GM12878 (cell line): Measurements from ENCODE around the gene TSC22D1. TPM values are rescaled to one million over a fixed set of nuclear protein-coding genes. Genes with fewer than 3 reads are reported as not detected.

Source experiments
- ATAC-seq: fragments of 200-7000 bp; cut with Tn5 transposase; 3 replicates; pipeline ENCODE4 v1.9.1; 2020; ENCODE audit warnings: mild to moderate bottlenecking, moderate library complexity
- BruUV-seq: library from RNA; stranded (reverse); fragments of 400-500 nt; replicated peaks from 2 replicates; lab custom pipeline; 2021; lab: Mats Ljungman, UMichigan
- CTCF ChIA-PET: fragments of 300-600 bp; sonication (Branson Sonifier 250); formaldehyde crosslinking; extraction: SDS; loops from one replicate; lab custom pipeline; 2021; ENCODE audit warnings: inconsistent platforms; lab: Yijun Ruan, JAX
- POLR2A ChIA-PET: fragments of 350-600 bp; formaldehyde crosslinking; extraction: SDS; loops from one replicate; lab custom pipeline; 2021; ENCODE audit warnings: inconsistent platforms; lab: Charles Lee
- RAD21 ChIA-PET: fragments of 300-600 bp; sonication (Branson Sonifier 250); formaldehyde crosslinking; loops from one replicate; lab custom pipeline; 2023; ENCODE audit warnings: antibody characterized with exemption; ENCODE audit not compliant: unreplicated experiment; lab: Charles Lee
- SMC1A ChIA-PET: fragments of 300-600 bp; sonication (Branson Sonifier 250); formaldehyde crosslinking; loops from one replicate; lab custom pipeline; 2023; ENCODE audit not compliant: unreplicated experiment, uncharacterized antibody; lab: Charles Lee
- DNase-seq: peaks from one replicate; pipeline ENCODE4 v3.0.0-alpha.2; 2011; ENCODE audit warnings: low read depth, low spot score
- FAIRE-seq: peaks from 3 replicates; lab custom pipeline; 2011; peaks lifted over from hg19 to GRCh38; lab: Jason Lieb, UNC
- H2AFZ ChIP-seq: 2 replicates; pipeline ENCODE4 v1.6.0; 2011; ENCODE audit warnings: low read depth, low read length, control low read depth; ENCODE audit not compliant: control insufficient read depth
- H3K27ac ChIP-seq: 2 replicates; pipeline ENCODE4 v1.5.1; 2011; ENCODE audit warnings: control low read depth; ENCODE audit not compliant: control insufficient read depth, insufficient read depth
- H3K27me3 ChIP-seq, 2 experiments: replicated peaks in 1 of 2; 2 replicates each; pipeline versions ENCODE4 v1.6.0 to v1.6.1; 2011; ENCODE audit warnings: low read length in 1 of 2; ENCODE audit not compliant: control insufficient read depth in 2 of 2, insufficient read depth in 2 of 2
- H3K36me3 ChIP-seq, 2 experiments: 2 replicates each; pipeline ENCODE4 v1.5.1; 2011; ENCODE audit warnings: low read length in 1 of 2; ENCODE audit not compliant: control insufficient read depth in 2 of 2, insufficient read depth in 2 of 2
- H3K4me1 ChIP-seq: 2 replicates; pipeline ENCODE4 v1.6.1; 2011; ENCODE audit warnings: mild to moderate bottlenecking, low read length, moderate library complexity, mixed read lengths; ENCODE audit not compliant: control insufficient read depth, insufficient read depth
- H3K4me2 ChIP-seq: 2 replicates; pipeline ENCODE4 v1.6.0; 2011; ENCODE audit warnings: control low read depth; ENCODE audit not compliant: control insufficient read depth, insufficient read depth
- H3K4me3 ChIP-seq: fragments of 200-600 bp; sonication (generic); 2 replicates; pipeline ENCODE4 v1.5.1; 2016
- H3K79me2 ChIP-seq: 2 replicates; pipeline ENCODE4 v1.6.0; 2011; ENCODE audit warnings: low read length; ENCODE audit not compliant: control insufficient read depth, insufficient read depth
- H3K9ac ChIP-seq: 2 replicates; pipeline ENCODE4 v1.8.0; 2011; ENCODE audit warnings: low read length, control low read depth, mixed read lengths; ENCODE audit not compliant: control insufficient read depth, insufficient read depth
- H3K9me3 ChIP-seq: replicated peaks from 3 replicates; pipeline ENCODE4 v1.5.1; 2011; ENCODE audit warnings: mild to moderate bottlenecking, low read length; ENCODE audit not compliant: control insufficient read depth, insufficient read depth
- H4K20me1 ChIP-seq: 2 replicates; pipeline ENCODE4 v1.6.0; 2011; ENCODE audit not compliant: control insufficient read depth, insufficient read depth
- CBX3 ChIP-seq: fragments of 200-600 bp; sonication (generic); IDR thresholded peaks from 2 replicates; pipeline ENCODE4 v1.6.1; 2016; ENCODE audit warnings: low read depth, borderline replicate concordance
- CHD2 ChIP-seq: IDR thresholded peaks from 2 replicates; pipeline ENCODE4 v1.6.1; 2011; ENCODE audit warnings: low read depth, low read length, improper control_type of control experiment, borderline replicate concordance
- EGR1 ChIP-seq, 2 experiments: IDR thresholded peaks; 1 replicate in 1 of 2; 2 replicates in 1 of 2; pipeline ENCODE4 v1.6.1; 2011 to 2012; ENCODE audit warnings: low read depth in 2 of 2, low read length in 2 of 2, borderline replicate concordance in 1 of 2, mild to moderate bottlenecking in 1 of 2, moderate library complexity in 1 of 2
- EZH2 ChIP-seq: IDR thresholded peaks from 2 replicates; pipeline ENCODE4 v1.6.1; 2012; ENCODE audit warnings: low read depth, mild to moderate bottlenecking, control low read depth, inconsistent platforms, low read length, borderline replicate concordance; ENCODE audit not compliant: control insufficient read depth
- FOXK2 ChIP-seq: fragments of 450-650 bp; IDR thresholded peaks from 2 replicates; pipeline ENCODE4 v1.6.1; 2017; ENCODE audit warnings: mild to moderate bottlenecking, moderate library complexity
- IKZF2 ChIP-seq, 2 experiments: fragments of 450-650 bp; IDR thresholded peaks; 2 replicates each; pipeline ENCODE4 v1.6.1; 2017; ENCODE audit warnings: mild to moderate bottlenecking in 2 of 2, moderate library complexity in 2 of 2
- MTA2 ChIP-seq: fragments of 450-650 bp; IDR thresholded peaks from 2 replicates; pipeline ENCODE4 v1.6.1; 2016; ENCODE audit warnings: low read depth, mild to moderate bottlenecking, moderate library complexity
- MTA3 ChIP-seq: IDR thresholded peaks from 2 replicates; pipeline ENCODE4 v1.6.1; 2012; ENCODE audit warnings: low read length, inconsistent platforms, borderline replicate concordance
- SMARCA5 ChIP-seq: fragments of 450-650 bp; IDR thresholded peaks from 2 replicates; pipeline ENCODE4 v1.6.1; 2017; ENCODE audit warnings: mild to moderate bottlenecking
- STAT1 ChIP-seq: fragments of 450-650 bp; conservative IDR thresholded peaks from 2 replicates; pipeline ENCODE4 v1.6.1; 2014; ENCODE audit warnings: antibody characterized with exemption, mild to moderate bottlenecking
- TARDBP ChIP-seq: IDR thresholded peaks from 2 replicates; pipeline ENCODE4 v1.6.1; 2016; ENCODE audit warnings: borderline replicate concordance
- YBX1 ChIP-seq: fragments of 450-650 bp; IDR thresholded peaks from 2 replicates; pipeline ENCODE4 v1.6.1; 2016; ENCODE audit warnings: antibody characterized with exemption
- ZBED1 ChIP-seq: IDR thresholded peaks from 2 replicates; pipeline ENCODE4 v1.6.1; 2016; ENCODE audit warnings: borderline replicate concordance
- ZNF274 ChIP-seq: IDR thresholded peaks from one replicate; pipeline ENCODE4 v1.8.0; 2011; ENCODE audit not compliant: insufficient read length, insufficient read depth
- ZNF622 ChIP-seq: fragments of 450-650 bp; IDR thresholded peaks from 2 replicates; pipeline ENCODE4 v1.6.1; 2017; ENCODE audit warnings: mild to moderate bottlenecking, inconsistent platforms
- WGBS: methylation state at CpG from one replicate; pipeline ENCODE4 v1.1.6; 2016; ENCODE audit warnings: low lambda C conversion rate; ENCODE audit not compliant: insufficient replicate concordance, insufficient coverage; ENCODE audit errors: missing lambda C conversion rate; 5-methylcytosine and 5-hydroxymethylcytosine counted together
- in situ Hi-C: fragments of 300-500 bp; cut with MboI; formaldehyde crosslinking; loops from 9 replicates; pipeline ENCODE4 v1.14.3; 2018; ENCODE audit warnings: mixed read lengths
- intact Hi-C: fragments of 100-400 bp; cut with micrococcal nuclease; formaldehyde crosslinking; loops from one replicate; pipeline ENCODE4 v1.14.2; 2022; ENCODE audit not compliant: unreplicated experiment
- polyA plus RNA-seq, 11 experiments: library from polyadenylated mRNA; depleted of rRNA in 4 of 11; unstranded in 6 of 11; stranded (reverse) in 5 of 11; fragments of >200 nt; fragmentation: Nextera tagmentation in 4 of 11; fragmentation: Illumina TruSeq in 1 of 11; extraction: Ambion mirVana in 4 of 11; extraction: Trizol in 1 of 11; gene quantifications; 1 replicate in 1 of 11; 2 replicates in 10 of 11; pipeline versions ENCODE4 v1.2.1 to v1.2.3, GENCODE V29; 2011 to 2016; ENCODE audit warnings: inconsistent platforms in 2 of 11, missing spikeins in 2 of 11, low read depth in 1 of 11
- total RNA-seq, 4 experiments: library from RNA; depleted of rRNA in 3 of 4; stranded (reverse); fragments of >200 nt in 3 of 4; fragmentation: Illumina TruSeq in 1 of 4; extraction: Trizol in 1 of 4; gene quantifications; 2 replicates each; pipeline versions ENCODE4 v1.2.1 to v1.2.3, GENCODE V29; 2013 to 2021
- TF ChIP-seq, protein P1 (sequence below): fragments of 450-650 bp; IDR thresholded peaks from 2 replicates; pipeline ENCODE4 v1.6.1; 2017; ENCODE audit warnings: borderline replicate concordance
- TF ChIP-seq, protein P2 (sequence below): fragments of 450-650 bp; formaldehyde crosslinking; IDR thresholded peaks from 2 replicates; pipeline ENCODE4 v1.4.0; 2022; ENCODE audit warnings: mild to moderate bottlenecking, moderate library complexity
- TF ChIP-seq, protein P3 (sequence below): IDR thresholded peaks from 2 replicates; pipeline ENCODE4 v1.6.1; 2011; ENCODE audit warnings: mild to moderate bottlenecking, low read depth, low read length, moderate library complexity; ENCODE audit not compliant: insufficient replicate concordance

The TSC22D1 gene
- total and polyA plus RNA-seq, 10 of the 15 experiments (the other 5 are each of a cell fraction or from before 2014, with no cell fraction given), result 0.37 to 15.7 (median 7.5) TPM

GRCh38 chr13:44577236-44578066 is 1.3 kb upstream of the TSC22D1 start:
- FAIRE-seq (peak; percentile 85), DNase-seq (peak; percentile 45), ATAC-seq (peak; percentile 86)
- no peaks in the 10 kb centered on the region for H4K20me1 ChIP-seq
- ChIA-PET SMC1A (no interaction called here), CTCF (no interaction called here), POLR2A (no interaction called here), RAD21 (no interaction called here)
- WGBS, result under 1% methylated on average over 68 of the region's 94 CpGs
- no peaks in the 10 kb centered on the region for H3K9me3 ChIP-seq
- peak overlapping the region; percentile 83 for H3K27ac ChIP-seq
- H3K36me3 ChIP-seq, result no peaks in the 10 kb centered on the region
- no TSS peak for BruUV-seq
- peak overlapping the region; percentile 83 for H2AFZ ChIP-seq
- in situ Hi-C loops (no loop called here), intact Hi-C loops (loop anchor here (10.0 kb wide), 1 partner anchor 337 kb away; no protein-coding TSS in a partner anchor)
- peaks cover 3% of the 10 kb centered on the region for H3K79me2 ChIP-seq
- peaks cover 14% of the 10 kb centered on the region for H3K4me1 ChIP-seq
- peak overlapping the region; percentile 74 for H3K9ac ChIP-seq
- H3K27me3 ChIP-seq, result peaks cover 0 to 10% of the 10 kb centered on the region in 2 experiments; a peak in 2 of 4 replicates
- H3K4me2 ChIP-seq, result peak overlapping the region; percentile 98
- H3K4me3 ChIP-seq, result peak overlapping the region; percentile 81
- TF ChIP-seq, protein P1, sequence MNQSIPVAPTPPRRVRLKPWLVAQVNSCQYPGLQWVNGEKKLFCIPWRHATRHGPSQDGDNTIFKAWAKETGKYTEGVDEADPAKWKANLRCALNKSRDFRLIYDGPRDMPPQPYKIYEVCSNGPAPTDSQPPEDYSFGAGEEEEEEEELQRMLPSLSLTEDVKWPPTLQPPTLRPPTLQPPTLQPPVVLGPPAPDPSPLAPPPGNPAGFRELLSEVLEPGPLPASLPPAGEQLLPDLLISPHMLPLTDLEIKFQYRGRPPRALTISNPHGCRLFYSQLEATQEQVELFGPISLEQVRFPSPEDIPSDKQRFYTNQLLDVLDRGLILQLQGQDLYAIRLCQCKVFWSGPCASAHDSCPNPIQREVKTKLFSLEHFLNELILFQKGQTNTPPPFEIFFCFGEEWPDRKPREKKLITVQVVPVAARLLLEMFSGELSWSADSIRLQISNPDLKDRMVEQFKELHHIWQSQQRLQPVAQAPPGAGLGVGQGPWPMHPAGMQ, result no peak
- TF ChIP-seq MTA2, result 0 out of 2 replicates have a peak, but pooled peaks have one; percentile 9
- TF ChIP-seq, protein P2, sequence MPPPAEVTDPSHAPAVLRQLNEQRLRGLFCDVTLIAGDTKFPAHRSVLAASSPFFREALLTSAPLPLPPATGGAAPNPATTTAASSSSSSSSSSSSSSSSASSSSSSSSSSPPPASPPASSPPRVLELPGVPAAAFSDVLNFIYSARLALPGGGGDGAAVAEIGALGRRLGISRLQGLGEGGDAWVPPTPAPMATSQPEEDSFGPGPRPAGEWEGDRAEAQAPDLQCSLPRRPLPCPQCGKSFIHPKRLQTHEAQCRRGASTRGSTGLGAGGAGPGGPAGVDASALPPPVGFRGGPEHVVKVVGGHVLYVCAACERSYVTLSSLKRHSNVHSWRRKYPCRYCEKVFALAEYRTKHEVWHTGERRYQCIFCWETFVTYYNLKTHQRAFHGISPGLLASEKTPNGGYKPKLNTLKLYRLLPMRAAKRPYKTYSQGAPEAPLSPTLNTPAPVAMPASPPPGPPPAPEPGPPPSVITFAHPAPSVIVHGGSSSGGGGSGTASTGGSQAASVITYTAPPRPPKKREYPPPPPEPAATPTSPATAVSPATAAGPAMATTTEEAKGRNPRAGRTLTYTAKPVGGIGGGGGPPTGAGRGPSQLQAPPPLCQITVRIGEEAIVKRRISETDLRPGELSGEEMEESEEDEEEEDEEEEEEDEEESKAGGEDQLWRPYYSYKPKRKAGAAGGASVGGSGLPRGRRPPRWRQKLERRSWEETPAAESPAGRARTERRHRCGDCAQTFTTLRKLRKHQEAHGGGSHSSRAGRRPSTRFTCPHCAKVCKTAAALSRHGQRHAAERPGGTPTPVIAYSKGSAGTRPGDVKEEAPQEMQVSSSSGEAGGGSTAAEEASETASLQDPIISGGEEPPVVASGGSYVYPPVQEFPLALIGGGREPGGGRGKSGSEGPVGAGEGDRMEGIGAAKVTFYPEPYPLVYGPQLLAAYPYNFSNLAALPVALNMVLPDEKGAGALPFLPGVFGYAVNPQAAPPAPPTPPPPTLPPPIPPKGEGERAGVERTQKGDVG (CRISPR knock-in tag), result no peak
- TF ChIP-seq STAT1, result 0 out of 2 replicates have a peak, but pooled peaks have one; percentile 61
- TF ChIP-seq SMARCA5, result 0 out of 2 replicates have a peak, but pooled peaks have one; percentile 31
- TF ChIP-seq ZBED1, result peak; percentile 68; the same call in 1 of the 2 replicates
- TF ChIP-seq FOXK2, result no peak
- 0 out of 2 replicates have a peak, but pooled peaks have one; percentile 12 for TF ChIP-seq TARDBP
- TF ChIP-seq EGR1 (IDR thresholded peaks at IDR 0.05; ENCODE audit: borderline replicate concordance in 1 of 2, low read depth in 2 of 2, low read length in 2 of 2), result peak in 1 of 2 experiments; percentile 47; a peak in 1 of 3 replicates
- no peak for TF ChIP-seq CBX3
- TF ChIP-seq ZNF622, result no peak
- TF ChIP-seq CHD2, result no peak
- TF ChIP-seq, protein P3, sequence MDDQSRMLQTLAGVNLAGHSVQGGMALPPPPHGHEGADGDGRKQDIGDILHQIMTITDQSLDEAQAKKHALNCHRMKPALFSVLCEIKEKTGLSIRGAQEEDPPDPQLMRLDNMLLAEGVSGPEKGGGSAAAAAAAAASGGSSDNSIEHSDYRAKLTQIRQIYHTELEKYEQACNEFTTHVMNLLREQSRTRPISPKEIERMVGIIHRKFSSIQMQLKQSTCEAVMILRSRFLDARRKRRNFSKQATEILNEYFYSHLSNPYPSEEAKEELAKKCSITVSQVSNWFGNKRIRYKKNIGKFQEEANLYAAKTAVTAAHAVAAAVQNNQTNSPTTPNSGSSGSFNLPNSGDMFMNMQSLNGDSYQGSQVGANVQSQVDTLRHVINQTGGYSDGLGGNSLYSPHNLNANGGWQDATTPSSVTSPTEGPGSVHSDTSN, result no peak
- no peak for TF ChIP-seq EZH2
- no peak for TF ChIP-seq ZNF274
- TF ChIP-seq IKZF2 (IDR thresholded peaks at IDR 0.05), result peak; percentile 57 to 60
- TF ChIP-seq MTA3, result no peak
- TF ChIP-seq YBX1, result no peak
